SK-N-SH (cell line): ENCODE measurements around the gene CD83. TPM values are rescaled to one million over a fixed set of nuclear protein-coding genes. Genes with fewer than 3 reads are reported as not detected.

Source experiments
- CTCF ChIA-PET: fragments of 300-600, 350-600 bp; formaldehyde crosslinking; extraction: SDS; loops from one replicate; lab custom pipeline; 2021; lab: Yijun Ruan, JAX
- POLR2A ChIA-PET: fragments of 350-600 bp; sonication (Branson Sonifier 250); formaldehyde crosslinking; extraction: SDS; loops from one replicate; lab custom pipeline; 2020; ENCODE audit warnings: antibody characterized with exemption, inconsistent platforms; lab: Yijun Ruan, JAX
- DNase-seq: peaks from one replicate; pipeline ENCODE4 v3.0.0; 2012
- H2AFZ ChIP-seq: fragments of 200-600 bp; sonication (generic); 2 replicates; pipeline ENCODE4 v1.8.1; 2016; ENCODE audit warnings: antibody characterized with exemption, mild to moderate bottlenecking, low read depth
- H3F3A ChIP-seq: fragments of 200-600 bp; sonication (generic); replicated peaks from 2 replicates; pipeline ENCODE3; 2016; ENCODE audit warnings: antibody characterized with exemption, mild to moderate bottlenecking; ENCODE audit not compliant: insufficient read depth
- H3K27ac ChIP-seq, 2 experiments: fragments of 200-500 bp in 1 of 2; fragments of 200-600 bp in 1 of 2; sonication (Bioruptor generic) in 1 of 2; sonication (generic), shearing (Covaris generic) in 1 of 2; 2 replicates each; pipeline versions ENCODE4 v1.5.1 to v1.6.1; 2014 to 2016; ENCODE audit warnings: low read depth in 2 of 2, inconsistent platforms in 1 of 2, low read length in 1 of 2, mild to moderate bottlenecking in 1 of 2, mixed read lengths in 1 of 2
- H3K27me3 ChIP-seq: fragments of 200-600 bp; sonication (generic), shearing (Covaris generic); 2 replicates; pipeline ENCODE4 v1.6.1; 2016; ENCODE audit warnings: mixed run types; ENCODE audit not compliant: insufficient read depth
- H3K36me3 ChIP-seq, 2 experiments: fragments of 200-500 bp in 1 of 2; fragments of 200-600 bp in 1 of 2; sonication (Bioruptor generic) in 1 of 2; sonication (generic) in 1 of 2; replicated peaks in 1 of 2; 2 replicates each; pipeline versions ENCODE3 to v1.5.1; 2014 to 2016; ENCODE audit warnings: low read length in 1 of 2, mild to moderate bottlenecking in 1 of 2; ENCODE audit not compliant: insufficient read depth in 2 of 2, control insufficient read depth in 1 of 2
- H3K4me1 ChIP-seq, 2 experiments: fragments of 200-500 bp in 1 of 2; fragments of 200-600 bp in 1 of 2; sonication (Bioruptor generic) in 1 of 2; sonication (generic), shearing (Covaris generic) in 1 of 2; 2 replicates each; pipeline versions ENCODE4 v1.5.1 to v1.6.1; 2014 to 2016; ENCODE audit warnings: low read depth in 1 of 2, low read length in 1 of 2, mixed run types in 1 of 2; ENCODE audit not compliant: insufficient read depth in 2 of 2, control insufficient read depth in 1 of 2
- H3K4me2 ChIP-seq: fragments of 200-600 bp; sonication (generic), shearing (Covaris generic); 2 replicates; pipeline ENCODE4 v1.6.1; 2017; ENCODE audit warnings: mixed run types
- H3K4me3 ChIP-seq, 2 experiments: fragments of 200-500 bp in 1 of 2; fragments of 200-600 bp in 1 of 2; sonication (Bioruptor generic) in 1 of 2; sonication (generic), shearing (Covaris generic) in 1 of 2; 2 replicates each; pipeline versions ENCODE4 v1.5.1 to v1.8.1; 2014 to 2016; ENCODE audit warnings: low read depth in 2 of 2, inconsistent platforms in 1 of 2, low read length in 1 of 2, mild to moderate bottlenecking in 1 of 2, mixed read lengths in 1 of 2, moderate library complexity in 1 of 2
- H3K79me2 ChIP-seq: fragments of 200-600 bp; sonication (generic); 2 replicates; pipeline ENCODE4 v1.8.1; 2017; ENCODE audit warnings: mild to moderate bottlenecking; ENCODE audit not compliant: insufficient read depth
- H3K9ac ChIP-seq: fragments of 200-600 bp; sonication (generic); 2 replicates; pipeline ENCODE4 v1.6.1; 2017; ENCODE audit warnings: mixed run types
- H3K9me2 ChIP-seq: fragments of 200-600 bp; sonication (generic); 2 replicates; pipeline ENCODE4 v1.6.1; 2017; ENCODE audit warnings: mixed run types
- H3K9me3 ChIP-seq: fragments of 200-600 bp; sonication (generic); 2 replicates; pipeline ENCODE4 v1.6.1; 2017; ENCODE audit warnings: mixed run types, mild to moderate bottlenecking, moderate library complexity
- H4K20me1 ChIP-seq: fragments of 200-600 bp; sonication (generic); 2 replicates; pipeline ENCODE4 v1.6.1; 2017; ENCODE audit warnings: mild to moderate bottlenecking, mixed run types; ENCODE audit not compliant: insufficient read depth
- EP300 ChIP-seq, 2 experiments: IDR thresholded peaks; 2 replicates each; pipeline versions ENCODE4 v1.4.0 to v1.6.1; 2012; ENCODE audit warnings: borderline replicate concordance in 1 of 2, low read depth in 1 of 2, low read length in 1 of 2
- EZH2phosphoT487 ChIP-seq: fragments of 200-600 bp; sonication (generic); IDR thresholded peaks from 2 replicates; pipeline ENCODE4 v1.6.1; 2017; ENCODE audit warnings: low read depth, mixed run types, mild to moderate bottlenecking, antibody characterized with exemption, moderate library complexity, borderline replicate concordance
- FOSL2 ChIP-seq: IDR thresholded peaks from 2 replicates; pipeline ENCODE4 v1.4.0; 2012; ENCODE audit warnings: low read depth, mild to moderate bottlenecking, moderate library complexity, borderline replicate concordance
- FOXJ3 ChIP-seq: sonication (generic); formaldehyde crosslinking; IDR thresholded peaks from 2 replicates; pipeline ENCODE4 v1.5.1; 2020; ENCODE audit warnings: mild to moderate bottlenecking, missing genetic modification reagents
- RFX5 ChIP-seq: IDR thresholded peaks from 2 replicates; pipeline ENCODE4 v1.6.1; 2012; ENCODE audit warnings: mild to moderate bottlenecking, improper control_type of control experiment, low read length
- RXRA ChIP-seq: IDR thresholded peaks from 2 replicates; pipeline ENCODE4 v1.4.0; 2012; ENCODE audit warnings: low read depth, mild to moderate bottlenecking, borderline replicate concordance
- SIN3A ChIP-seq: IDR thresholded peaks from 2 replicates; pipeline ENCODE4 v1.6.1; 2012; ENCODE audit warnings: low read depth, mild to moderate bottlenecking, low read length, moderate library complexity, borderline replicate concordance
- SMC3 ChIP-seq: IDR thresholded peaks from 2 replicates; pipeline ENCODE4 v1.6.1; 2012; ENCODE audit warnings: low read depth, low read length, improper control_type of control experiment
- TAF1 ChIP-seq: IDR thresholded peaks from 2 replicates; pipeline ENCODE4 v1.6.1; 2012; ENCODE audit warnings: low read depth, mild to moderate bottlenecking, low read length, moderate library complexity, borderline replicate concordance
- WGBS: methylation state at CpG from one replicate; pipeline ENCODE4 v1.1.6; 2017; ENCODE audit warnings: low lambda C conversion rate; 5-methylcytosine and 5-hydroxymethylcytosine counted together
- polyA plus RNA-seq, 3 experiments: library from polyadenylated mRNA; depleted of rRNA; stranded (reverse); fragments of >200 nt; gene quantifications; 2 replicates each; pipeline ENCODE4 v1.2.3, GENCODE V29; 2012
- TF ChIP-seq, protein P1 (sequence below): IDR thresholded peaks from 2 replicates; pipeline ENCODE4 v1.4.0; 2012; ENCODE audit warnings: low read depth, borderline replicate concordance
- TF ChIP-seq, protein P2 (sequence below): fragments of 150-350 bp; IDR thresholded peaks from 2 replicates; pipeline ENCODE4 v1.6.1; 2016; ENCODE audit warnings: mild to moderate bottlenecking, low read depth, low read length
- TF ChIP-seq, protein P3 (sequence below): IDR thresholded peaks from 2 replicates; pipeline ENCODE4 v1.4.0; 2012; ENCODE audit warnings: low read depth, borderline replicate concordance

The CD83 gene
- polyA plus RNA-seq, 1 of the 3 experiments (the other 2 are of a cell fraction), result 2.0 TPM

DNA sequence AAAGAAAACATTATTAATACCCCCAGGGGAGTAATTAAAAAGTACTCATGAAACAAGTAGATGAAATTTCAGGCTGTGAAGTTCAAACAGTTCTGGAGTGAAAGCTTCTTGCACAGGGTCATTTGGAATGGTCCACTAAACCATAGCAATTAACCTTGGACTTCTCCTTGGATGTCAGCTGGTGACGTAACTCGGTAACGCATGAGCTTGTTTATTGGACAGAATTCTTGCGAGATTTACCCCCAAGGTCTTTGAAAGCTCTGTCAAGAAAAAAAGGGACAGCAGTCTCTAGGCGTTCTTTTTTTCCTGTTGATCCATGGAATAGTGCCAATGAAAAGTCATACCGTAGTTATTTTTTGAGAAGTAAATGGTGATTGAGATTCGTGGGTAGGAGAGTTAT lies 2.2 kb downstream of the CD83 start:
- TF ChIP-seq SMC3, result no peak
- TF ChIP-seq, protein P1, sequence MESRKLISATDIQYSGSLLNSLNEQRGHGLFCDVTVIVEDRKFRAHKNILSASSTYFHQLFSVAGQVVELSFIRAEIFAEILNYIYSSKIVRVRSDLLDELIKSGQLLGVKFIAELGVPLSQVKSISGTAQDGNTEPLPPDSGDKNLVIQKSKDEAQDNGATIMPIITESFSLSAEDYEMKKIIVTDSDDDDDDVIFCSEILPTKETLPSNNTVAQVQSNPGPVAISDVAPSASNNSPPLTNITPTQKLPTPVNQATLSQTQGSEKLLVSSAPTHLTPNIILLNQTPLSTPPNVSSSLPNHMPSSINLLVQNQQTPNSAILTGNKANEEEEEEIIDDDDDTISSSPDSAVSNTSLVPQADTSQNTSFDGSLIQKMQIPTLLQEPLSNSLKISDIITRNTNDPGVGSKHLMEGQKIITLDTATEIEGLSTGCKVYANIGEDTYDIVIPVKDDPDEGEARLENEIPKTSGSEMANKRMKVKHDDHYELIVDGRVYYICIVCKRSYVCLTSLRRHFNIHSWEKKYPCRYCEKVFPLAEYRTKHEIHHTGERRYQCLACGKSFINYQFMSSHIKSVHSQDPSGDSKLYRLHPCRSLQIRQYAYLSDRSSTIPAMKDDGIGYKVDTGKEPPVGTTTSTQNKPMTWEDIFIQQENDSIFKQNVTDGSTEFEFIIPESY, result no peak
- TF ChIP-seq, protein P2, sequence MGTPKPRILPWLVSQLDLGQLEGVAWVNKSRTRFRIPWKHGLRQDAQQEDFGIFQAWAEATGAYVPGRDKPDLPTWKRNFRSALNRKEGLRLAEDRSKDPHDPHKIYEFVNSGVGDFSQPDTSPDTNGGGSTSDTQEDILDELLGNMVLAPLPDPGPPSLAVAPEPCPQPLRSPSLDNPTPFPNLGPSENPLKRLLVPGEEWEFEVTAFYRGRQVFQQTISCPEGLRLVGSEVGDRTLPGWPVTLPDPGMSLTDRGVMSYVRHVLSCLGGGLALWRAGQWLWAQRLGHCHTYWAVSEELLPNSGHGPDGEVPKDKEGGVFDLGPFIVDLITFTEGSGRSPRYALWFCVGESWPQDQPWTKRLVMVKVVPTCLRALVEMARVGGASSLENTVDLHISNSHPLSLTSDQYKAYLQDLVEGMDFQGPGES, result no peak
- no peak for TF ChIP-seq TAF1
- TF ChIP-seq RFX5, result no peak
- no peak for TF ChIP-seq EZH2phosphoT487
- TF ChIP-seq FOSL2, result no peak
- TF ChIP-seq FOXJ3 (CRISPR knock-in tag), result no peak
- TF ChIP-seq, protein P3, sequence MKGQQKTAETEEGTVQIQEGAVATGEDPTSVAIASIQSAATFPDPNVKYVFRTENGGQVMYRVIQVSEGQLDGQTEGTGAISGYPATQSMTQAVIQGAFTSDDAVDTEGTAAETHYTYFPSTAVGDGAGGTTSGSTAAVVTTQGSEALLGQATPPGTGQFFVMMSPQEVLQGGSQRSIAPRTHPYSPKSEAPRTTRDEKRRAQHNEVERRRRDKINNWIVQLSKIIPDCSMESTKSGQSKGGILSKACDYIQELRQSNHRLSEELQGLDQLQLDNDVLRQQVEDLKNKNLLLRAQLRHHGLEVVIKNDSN, result no peak
- TF ChIP-seq RXRA, result no peak
- Histone ChIP-seq H2AFZ (no peak overlapping the region), H3K36me3 (no peaks in the 10 kb centered on the region), H3K9ac (no peak overlapping the region), H3K9me2 (no peaks in the 10 kb centered on the region), H3K27ac (no peak overlapping the region), H4K20me1 (no peaks in the 10 kb centered on the region), H3K9me3 (no peaks in the 10 kb centered on the region), H3K4me2 (no peak overlapping the region), H3K27me3 (no peaks in the 10 kb centered on the region), H3K79me2 (no peaks in the 10 kb centered on the region), H3K4me3 (no peak overlapping the region), H3F3A (peaks cover 6% of the 10 kb centered on the region), H3K4me1 (peaks cover 0 to 10% of the 10 kb centered on the region in 2 experiments; a peak in 2 of 4 replicates)
- POLR2A ChIA-PET, result no interaction called here
- CTCF ChIA-PET, result interaction anchor here (1.1 to 2.9 kb wide), 6 partner anchors 9 to 1325 kb away, joined by 3 to 23 read pairs (median 5); no protein-coding TSS in a partner anchor
- WGBS, result 93% methylated on average over 7 of the region's 7 CpGs
- no peak for DNase-seq

DNA sequence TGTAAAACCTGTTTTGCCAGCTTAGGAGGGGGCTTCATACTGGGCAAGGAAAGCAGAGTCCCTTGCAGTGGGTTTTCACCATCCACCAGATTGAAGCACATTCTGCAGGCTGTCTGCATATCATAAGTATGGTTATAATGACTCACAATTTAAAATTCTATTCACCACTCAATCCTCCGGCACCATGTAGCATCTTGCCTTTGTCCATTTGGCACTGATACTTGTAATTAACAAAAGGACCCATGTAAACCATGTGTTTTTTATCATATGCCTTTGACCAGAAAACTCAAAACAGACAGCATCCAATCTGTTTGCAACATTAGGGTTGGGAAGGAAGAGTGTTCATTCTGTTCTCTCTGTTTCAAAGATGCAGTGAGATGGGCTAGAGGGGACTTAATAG lies 3.0 kb downstream of the CD83 start:
- POLR2A ChIA-PET, result no interaction called here
- Histone ChIP-seq H3K4me1 (peaks cover 0 to 10% of the 10 kb centered on the region in 2 experiments; a peak in 2 of 4 replicates), H3K4me2 (no peak overlapping the region), H3F3A (peaks cover 6% of the 10 kb centered on the region), H2AFZ (no peak overlapping the region), H3K9ac (no peak overlapping the region), H4K20me1 (no peaks in the 10 kb centered on the region), H3K27ac (no peak overlapping the region), H3K9me2 (no peaks in the 10 kb centered on the region), H3K9me3 (no peaks in the 10 kb centered on the region), H3K36me3 (no peaks in the 10 kb centered on the region), H3K4me3 (no peak overlapping the region), H3K27me3 (no peaks in the 10 kb centered on the region), H3K79me2 (no peaks in the 10 kb centered on the region)
- 72% methylated on average over 1 of the region's 1 CpG for WGBS
- no peak for TF ChIP-seq SIN3A
- TF ChIP-seq EP300 (IDR thresholded peaks at IDR 0.05; ENCODE audit: borderline replicate concordance in 1 of 2, low read depth in 1 of 2, low read length in 1 of 2), result 0 out of 4 replicates have a peak, but pooled peaks of 1 of the 2 experiments have one; percentile 8
- CTCF ChIA-PET, result interaction anchor here (0.7 to 2.9 kb wide), 3 partner anchors 9 to 212 kb away, joined by 3 to 23 read pairs (median 3); no protein-coding TSS in a partner anchor
- DNase-seq, result no peak
